ENCODE data around the gene ACTL10.

DNA sequence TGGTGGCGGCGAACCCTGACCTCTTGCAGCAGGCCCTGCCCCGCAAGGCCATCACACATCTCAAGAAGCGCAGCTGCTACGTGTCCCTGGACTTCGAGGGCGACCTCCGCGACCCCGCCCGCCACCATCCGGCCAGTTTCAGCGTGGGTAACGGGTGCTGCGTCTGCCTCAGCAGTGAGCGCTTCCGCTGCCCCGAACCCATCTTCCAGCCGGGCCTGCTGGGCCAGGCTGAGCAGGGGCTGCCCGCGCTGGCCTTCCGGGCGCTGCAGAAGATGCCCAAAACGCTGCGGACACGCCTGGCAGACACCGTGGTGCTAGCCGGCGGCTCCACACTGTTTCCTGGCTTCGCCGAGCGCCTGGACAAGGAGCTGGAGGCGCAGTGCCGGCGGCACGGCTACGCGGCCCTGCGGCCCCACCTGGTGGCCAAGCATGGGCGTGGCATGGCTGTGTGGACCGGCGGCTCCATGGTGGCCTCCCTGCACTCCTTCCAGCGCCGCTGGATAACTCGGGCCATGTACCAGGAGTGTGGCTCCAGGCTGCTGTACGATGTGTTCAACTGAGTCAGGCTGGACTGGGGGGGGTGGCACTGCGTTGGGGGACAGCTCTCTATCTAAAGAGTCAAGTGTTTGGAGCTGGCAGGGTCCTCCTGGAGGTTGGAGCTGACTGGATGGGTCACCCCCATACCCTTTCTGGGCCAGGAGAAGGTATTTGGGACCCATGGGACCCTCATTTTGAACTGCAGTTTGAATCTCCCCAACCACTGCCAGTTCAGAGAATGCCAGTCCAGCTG is 1.1 kb downstream of the ACTL10 start:
- TF ChIP-seq CTCF (IDR thresholded peaks at IDR 0.05; ENCODE audit: insufficient read depth, low read depth, low read length): peak; percentile 72
- no peak for TF ChIP-seq EZH2 (IDR thresholded peaks at IDR 0.05; ENCODE audit: insufficient read depth, low read length)

Measured in astrocyte (in vitro differentiated cells and primary cell).